HFFc6 (cell line): ENCODE measurements around the gene TIFAB. TPM values are rescaled to one million over a fixed set of nuclear protein-coding genes. Genes with fewer than 3 reads are reported as not detected.

Experiments
- DNase-seq: peaks from one replicate; pipeline ENCODE4 v3.0.0-alpha.2; 2018
- H3K27ac Mint-ChIP-seq: 2 replicates; pipeline ENCODE4 v1.8.0; 2020; ENCODE audit warnings: mild to moderate bottlenecking, mixed read lengths
- H3K27me3 Mint-ChIP-seq: 2 replicates; pipeline ENCODE4 v1.8.0; 2021; ENCODE audit warnings: mild to moderate bottlenecking, moderate library complexity, mixed read lengths; ENCODE audit not compliant: insufficient read depth
- H3K36me3 Mint-ChIP-seq: 2 replicates; pipeline ENCODE4 v1.8.0; 2021; ENCODE audit warnings: low read depth, mixed read lengths
- H3K4me1 Mint-ChIP-seq: 2 replicates; pipeline ENCODE4 v1.8.0; 2020; ENCODE audit warnings: low read depth, mixed read lengths
- H3K4me3 Mint-ChIP-seq: 2 replicates; pipeline ENCODE4 v1.8.0; 2020; ENCODE audit warnings: mild to moderate bottlenecking, moderate library complexity, mixed read lengths
- H3K9me3 Mint-ChIP-seq: 2 replicates; pipeline ENCODE4 v1.8.0; 2020; ENCODE audit warnings: mild to moderate bottlenecking, mixed read lengths
- total RNA-seq, 6 experiments: library from RNA; stranded (reverse); fragmentation: NEBNext Ultra II Directional; extraction: Animal tissue kit (Norgen Biotek cat#: 25700); gene quantifications; 2 replicates in 1 of 6; 3 replicates in 5 of 6; pipeline ENCODE4 v1.2.3, GENCODE V29; 2021
- TF ChIP-seq, protein P1 (sequence below): fragments of 200-600 bp; sonication (generic); IDR thresholded peaks from 2 replicates; pipeline ENCODE4 v1.5.0; 2021; ENCODE audit warnings: antibody characterized with exemption, mild to moderate bottlenecking

TIFAB gene
- total RNA-seq, 6 experiments from 2014 or later = not detected

DNA sequence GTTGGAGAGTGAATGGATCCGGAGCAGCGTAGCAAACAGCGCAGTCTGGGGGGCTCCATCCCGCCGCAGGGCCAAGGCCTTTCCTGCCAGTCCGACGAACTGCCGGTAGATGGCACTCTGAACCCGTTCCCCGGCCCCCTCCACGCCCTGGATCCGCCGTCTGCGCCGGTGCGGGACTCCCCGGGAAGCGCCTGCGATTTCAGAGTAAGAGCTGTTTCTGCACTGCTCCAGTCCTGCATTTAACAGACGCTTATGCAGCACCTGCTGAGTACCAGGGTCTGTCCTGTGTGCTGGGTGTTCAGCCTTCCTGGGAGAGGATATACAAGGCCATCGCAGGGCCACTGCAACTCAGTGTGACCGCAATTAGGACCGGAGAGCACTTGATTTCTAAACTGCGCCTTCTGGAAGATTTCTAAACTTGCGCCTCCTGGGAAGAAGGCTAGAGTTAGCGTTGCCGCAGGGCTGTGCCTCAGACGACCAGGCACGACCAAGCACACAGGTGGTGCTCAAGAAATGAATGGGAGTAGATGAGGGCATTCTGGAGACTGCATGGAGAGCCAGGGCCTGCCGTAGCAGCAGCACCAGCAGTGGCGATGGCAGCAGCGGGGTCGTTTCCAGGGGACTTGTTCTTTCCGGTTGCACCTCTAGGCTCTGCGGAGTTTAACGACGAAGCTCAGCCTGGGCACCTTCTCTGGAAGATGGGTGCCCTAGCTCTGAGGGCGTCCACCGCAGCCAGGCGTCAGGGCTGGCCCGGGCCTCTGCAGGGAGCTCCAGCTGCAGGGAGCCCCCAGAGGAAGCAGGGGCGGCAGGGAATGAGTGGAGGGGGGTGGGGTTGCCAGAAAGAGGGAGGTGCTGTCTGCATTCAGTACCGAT lies 14.3 kb upstream of the TIFAB start:
- Mint-ChIP-seq H3K27ac (no peak overlapping the region), H3K36me3 (no peaks in the 10 kb centered on the region), H3K27me3 (peaks cover 31% of the 10 kb centered on the region), H3K4me3 (no peak overlapping the region; the same call in 1 of the 2 replicates), H3K9me3 (no peaks in the 10 kb centered on the region), H3K4me1 (peaks cover 11% of the 10 kb centered on the region)
- DNase-seq = peak; percentile 35
- TF ChIP-seq, protein P1, sequence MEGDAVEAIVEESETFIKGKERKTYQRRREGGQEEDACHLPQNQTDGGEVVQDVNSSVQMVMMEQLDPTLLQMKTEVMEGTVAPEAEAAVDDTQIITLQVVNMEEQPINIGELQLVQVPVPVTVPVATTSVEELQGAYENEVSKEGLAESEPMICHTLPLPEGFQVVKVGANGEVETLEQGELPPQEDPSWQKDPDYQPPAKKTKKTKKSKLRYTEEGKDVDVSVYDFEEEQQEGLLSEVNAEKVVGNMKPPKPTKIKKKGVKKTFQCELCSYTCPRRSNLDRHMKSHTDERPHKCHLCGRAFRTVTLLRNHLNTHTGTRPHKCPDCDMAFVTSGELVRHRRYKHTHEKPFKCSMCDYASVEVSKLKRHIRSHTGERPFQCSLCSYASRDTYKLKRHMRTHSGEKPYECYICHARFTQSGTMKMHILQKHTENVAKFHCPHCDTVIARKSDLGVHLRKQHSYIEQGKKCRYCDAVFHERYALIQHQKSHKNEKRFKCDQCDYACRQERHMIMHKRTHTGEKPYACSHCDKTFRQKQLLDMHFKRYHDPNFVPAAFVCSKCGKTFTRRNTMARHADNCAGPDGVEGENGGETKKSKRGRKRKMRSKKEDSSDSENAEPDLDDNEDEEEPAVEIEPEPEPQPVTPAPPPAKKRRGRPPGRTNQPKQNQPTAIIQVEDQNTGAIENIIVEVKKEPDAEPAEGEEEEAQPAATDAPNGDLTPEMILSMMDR = peak; percentile 89

GRCh38 chr5:135465391-135466122 lies 13.4 kb upstream of the TIFAB start:
- Mint-ChIP-seq H3K27ac (no peak overlapping the region), H3K36me3 (no peaks in the 10 kb centered on the region), H3K27me3 (peaks cover 25% of the 10 kb centered on the region), H3K4me3 (no peak overlapping the region), H3K4me1 (peaks cover 11% of the 10 kb centered on the region), H3K9me3 (no peaks in the 10 kb centered on the region)
- TF ChIP-seq, protein P1 = no peak
- no peak for DNase-seq

DNA sequence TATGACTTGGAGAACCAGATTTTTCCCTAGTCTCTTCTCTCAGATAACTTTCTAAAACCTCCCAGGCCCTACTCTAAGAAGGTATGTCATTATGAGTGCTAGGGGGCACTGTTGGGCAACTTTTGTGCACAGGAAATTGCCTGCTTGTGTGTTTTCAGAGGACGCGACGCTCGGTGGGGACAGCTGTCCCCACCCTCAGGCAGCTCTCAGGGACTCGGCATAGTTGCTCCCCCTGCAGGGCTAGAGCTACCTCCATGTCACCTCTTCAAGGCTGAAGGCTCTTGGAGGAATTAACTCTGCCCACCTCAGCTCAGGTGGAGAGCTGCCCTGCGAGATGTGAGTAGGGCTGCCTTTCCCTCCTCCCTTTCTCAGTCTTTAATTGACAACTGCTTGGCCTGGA lies 10.2 kb upstream of the TIFAB start:
- peaks cover 29% of the 10 kb centered on the region for H3K4me1 Mint-ChIP-seq
- no peaks in the 10 kb centered on the region for H3K9me3 Mint-ChIP-seq
- H3K4me3 Mint-ChIP-seq = no peak overlapping the region
- H3K36me3 Mint-ChIP-seq = no peaks in the 10 kb centered on the region
- TF ChIP-seq, protein P1 = peak; percentile 79
- no peak overlapping the region for H3K27ac Mint-ChIP-seq
- no peak for DNase-seq
- peaks cover 13% of the 10 kb centered on the region for H3K27me3 Mint-ChIP-seq

DNA sequence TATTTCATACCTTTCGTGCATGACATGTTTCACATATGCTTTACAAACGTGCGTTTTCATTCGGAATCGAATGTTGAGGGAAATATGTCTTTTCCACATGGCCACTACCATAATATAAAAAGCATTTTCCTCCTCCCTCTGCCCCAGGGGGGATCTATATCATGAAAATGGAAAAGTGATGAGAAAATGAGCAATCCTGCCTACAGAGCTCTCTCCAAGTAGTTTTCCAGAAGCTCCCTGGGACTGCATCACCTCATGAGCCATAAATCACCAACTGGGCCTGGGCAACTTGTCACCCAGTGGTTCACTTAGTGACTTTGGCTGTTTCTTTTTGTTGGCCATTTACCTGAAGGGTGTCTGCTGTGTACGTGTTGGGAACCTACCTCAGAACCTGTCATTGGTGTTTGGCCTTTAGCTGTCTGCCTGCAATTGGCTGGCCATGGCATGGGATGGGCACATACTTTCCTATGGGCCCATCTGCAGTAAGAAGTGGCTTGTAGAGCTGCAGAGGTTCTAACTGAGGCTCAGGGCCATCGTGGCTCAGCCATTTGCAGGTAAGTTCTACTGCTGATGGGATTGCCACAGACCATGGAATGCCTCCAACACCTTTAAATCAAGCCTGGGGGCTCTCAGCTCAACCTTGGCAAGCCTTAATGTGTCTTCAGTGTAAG lies 9.5 kb upstream of the TIFAB start:
- Mint-ChIP-seq H3K36me3 (no peaks in the 10 kb centered on the region), H3K27ac (no peak overlapping the region), H3K9me3 (no peaks in the 10 kb centered on the region), H3K4me1 (peaks cover 33% of the 10 kb centered on the region), H3K4me3 (no peak overlapping the region), H3K27me3 (peaks cover 10% of the 10 kb centered on the region)
- TF ChIP-seq, protein P1 = no peak
- DNase-seq = no peak

DNA sequence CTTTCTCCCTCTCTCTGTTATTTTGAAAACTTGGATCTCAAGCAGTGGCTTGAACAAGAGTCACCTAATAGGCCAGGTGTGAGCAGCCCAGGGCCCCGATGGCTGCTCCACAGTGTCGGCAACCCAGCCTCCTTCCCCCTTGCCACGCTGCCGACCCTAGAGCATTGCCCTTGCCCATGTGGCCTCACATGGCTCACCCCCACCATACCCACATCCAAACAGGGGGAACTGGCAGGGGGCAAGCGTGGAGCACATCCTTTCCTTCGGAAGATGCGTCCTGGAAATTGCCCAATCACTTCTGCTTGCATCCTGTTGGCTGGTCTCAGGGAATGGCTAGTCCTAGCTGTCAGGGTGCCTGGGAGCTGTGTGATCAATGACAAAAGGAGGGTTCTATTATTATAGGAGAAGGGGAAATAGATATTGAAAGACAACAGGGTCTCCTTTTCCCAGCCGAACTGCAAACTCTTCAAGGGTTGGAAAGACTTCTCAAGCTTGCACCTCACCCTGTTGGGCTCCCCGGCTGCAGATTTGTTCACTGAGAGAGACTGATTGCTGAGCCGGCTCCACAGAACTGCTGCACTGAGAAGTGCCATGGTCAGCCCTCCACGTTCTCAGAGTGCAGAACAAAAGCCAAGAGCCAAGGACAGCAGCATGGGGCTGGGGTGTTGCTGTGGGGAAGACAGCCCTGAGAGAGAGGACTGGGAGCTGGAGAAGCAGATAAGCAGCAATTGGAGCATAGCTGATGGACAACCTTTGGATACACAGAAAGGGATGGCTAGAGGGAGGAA lies 8.3 kb upstream of the TIFAB start:
- no peaks in the 10 kb centered on the region for H3K9me3 Mint-ChIP-seq
- no peak overlapping the region for H3K4me3 Mint-ChIP-seq
- TF ChIP-seq, protein P1 = no peak
- no peaks in the 10 kb centered on the region for H3K36me3 Mint-ChIP-seq
- H3K27me3 Mint-ChIP-seq = peaks cover 8% of the 10 kb centered on the region
- peaks cover 38% of the 10 kb centered on the region for H3K4me1 Mint-ChIP-seq
- no peak overlapping the region for H3K27ac Mint-ChIP-seq
- DNase-seq = no peak
